ENCODE results near the gene STRAP.

DNA sequence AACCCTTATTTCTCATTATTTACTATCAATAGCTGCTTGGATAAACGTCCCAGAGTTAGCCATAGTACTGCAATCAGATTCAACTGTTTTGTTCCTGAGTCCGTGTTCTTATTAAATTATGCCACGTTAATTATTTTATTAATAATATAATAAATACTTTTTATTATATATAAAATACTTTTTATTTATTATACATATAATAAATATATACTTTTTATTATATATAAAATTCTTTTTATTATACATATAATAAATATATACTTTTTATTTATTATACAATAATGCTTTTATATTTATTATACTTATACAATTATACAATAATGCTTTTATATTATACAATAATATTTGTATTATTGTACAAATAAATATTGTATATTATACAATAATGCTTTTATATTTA is 11.1 kb downstream of the STRAP start:
- TF ChIP-seq, protein P1, sequence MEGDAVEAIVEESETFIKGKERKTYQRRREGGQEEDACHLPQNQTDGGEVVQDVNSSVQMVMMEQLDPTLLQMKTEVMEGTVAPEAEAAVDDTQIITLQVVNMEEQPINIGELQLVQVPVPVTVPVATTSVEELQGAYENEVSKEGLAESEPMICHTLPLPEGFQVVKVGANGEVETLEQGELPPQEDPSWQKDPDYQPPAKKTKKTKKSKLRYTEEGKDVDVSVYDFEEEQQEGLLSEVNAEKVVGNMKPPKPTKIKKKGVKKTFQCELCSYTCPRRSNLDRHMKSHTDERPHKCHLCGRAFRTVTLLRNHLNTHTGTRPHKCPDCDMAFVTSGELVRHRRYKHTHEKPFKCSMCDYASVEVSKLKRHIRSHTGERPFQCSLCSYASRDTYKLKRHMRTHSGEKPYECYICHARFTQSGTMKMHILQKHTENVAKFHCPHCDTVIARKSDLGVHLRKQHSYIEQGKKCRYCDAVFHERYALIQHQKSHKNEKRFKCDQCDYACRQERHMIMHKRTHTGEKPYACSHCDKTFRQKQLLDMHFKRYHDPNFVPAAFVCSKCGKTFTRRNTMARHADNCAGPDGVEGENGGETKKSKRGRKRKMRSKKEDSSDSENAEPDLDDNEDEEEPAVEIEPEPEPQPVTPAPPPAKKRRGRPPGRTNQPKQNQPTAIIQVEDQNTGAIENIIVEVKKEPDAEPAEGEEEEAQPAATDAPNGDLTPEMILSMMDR (IDR thresholded peaks at IDR 0.05; ENCODE audit: low read depth, low read length, missing input control): no peak
- TF ChIP-seq GABPA (IDR thresholded peaks at IDR 0.05 in 1 of 2, conservative IDR thresholded peaks at IDR 0.05 in 1 of 2): no peak
- TF ChIP-seq ATF3 (IDR thresholded peaks at IDR 0.05): no peak
- TF ChIP-seq, protein P2, sequence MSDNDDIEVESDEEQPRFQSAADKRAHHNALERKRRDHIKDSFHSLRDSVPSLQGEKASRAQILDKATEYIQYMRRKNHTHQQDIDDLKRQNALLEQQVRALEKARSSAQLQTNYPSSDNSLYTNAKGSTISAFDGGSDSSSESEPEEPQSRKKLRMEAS (IDR thresholded peaks at IDR 0.05): no peak
- TF ChIP-seq, protein P3, sequence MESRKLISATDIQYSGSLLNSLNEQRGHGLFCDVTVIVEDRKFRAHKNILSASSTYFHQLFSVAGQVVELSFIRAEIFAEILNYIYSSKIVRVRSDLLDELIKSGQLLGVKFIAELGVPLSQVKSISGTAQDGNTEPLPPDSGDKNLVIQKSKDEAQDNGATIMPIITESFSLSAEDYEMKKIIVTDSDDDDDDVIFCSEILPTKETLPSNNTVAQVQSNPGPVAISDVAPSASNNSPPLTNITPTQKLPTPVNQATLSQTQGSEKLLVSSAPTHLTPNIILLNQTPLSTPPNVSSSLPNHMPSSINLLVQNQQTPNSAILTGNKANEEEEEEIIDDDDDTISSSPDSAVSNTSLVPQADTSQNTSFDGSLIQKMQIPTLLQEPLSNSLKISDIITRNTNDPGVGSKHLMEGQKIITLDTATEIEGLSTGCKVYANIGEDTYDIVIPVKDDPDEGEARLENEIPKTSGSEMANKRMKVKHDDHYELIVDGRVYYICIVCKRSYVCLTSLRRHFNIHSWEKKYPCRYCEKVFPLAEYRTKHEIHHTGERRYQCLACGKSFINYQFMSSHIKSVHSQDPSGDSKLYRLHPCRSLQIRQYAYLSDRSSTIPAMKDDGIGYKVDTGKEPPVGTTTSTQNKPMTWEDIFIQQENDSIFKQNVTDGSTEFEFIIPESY (IDR thresholded peaks at IDR 0.05): no peak
- TF ChIP-seq YY1 (IDR thresholded peaks at IDR 0.05): no peak
- no peak for TF ChIP-seq RAD21 (IDR thresholded peaks at IDR 0.05)
- TF ChIP-seq TAF1 (conservative IDR thresholded peaks at IDR 0.05): no peak
- TF ChIP-seq JUND (IDR thresholded peaks at IDR 0.05): no peak
- TF ChIP-seq, protein P4, sequence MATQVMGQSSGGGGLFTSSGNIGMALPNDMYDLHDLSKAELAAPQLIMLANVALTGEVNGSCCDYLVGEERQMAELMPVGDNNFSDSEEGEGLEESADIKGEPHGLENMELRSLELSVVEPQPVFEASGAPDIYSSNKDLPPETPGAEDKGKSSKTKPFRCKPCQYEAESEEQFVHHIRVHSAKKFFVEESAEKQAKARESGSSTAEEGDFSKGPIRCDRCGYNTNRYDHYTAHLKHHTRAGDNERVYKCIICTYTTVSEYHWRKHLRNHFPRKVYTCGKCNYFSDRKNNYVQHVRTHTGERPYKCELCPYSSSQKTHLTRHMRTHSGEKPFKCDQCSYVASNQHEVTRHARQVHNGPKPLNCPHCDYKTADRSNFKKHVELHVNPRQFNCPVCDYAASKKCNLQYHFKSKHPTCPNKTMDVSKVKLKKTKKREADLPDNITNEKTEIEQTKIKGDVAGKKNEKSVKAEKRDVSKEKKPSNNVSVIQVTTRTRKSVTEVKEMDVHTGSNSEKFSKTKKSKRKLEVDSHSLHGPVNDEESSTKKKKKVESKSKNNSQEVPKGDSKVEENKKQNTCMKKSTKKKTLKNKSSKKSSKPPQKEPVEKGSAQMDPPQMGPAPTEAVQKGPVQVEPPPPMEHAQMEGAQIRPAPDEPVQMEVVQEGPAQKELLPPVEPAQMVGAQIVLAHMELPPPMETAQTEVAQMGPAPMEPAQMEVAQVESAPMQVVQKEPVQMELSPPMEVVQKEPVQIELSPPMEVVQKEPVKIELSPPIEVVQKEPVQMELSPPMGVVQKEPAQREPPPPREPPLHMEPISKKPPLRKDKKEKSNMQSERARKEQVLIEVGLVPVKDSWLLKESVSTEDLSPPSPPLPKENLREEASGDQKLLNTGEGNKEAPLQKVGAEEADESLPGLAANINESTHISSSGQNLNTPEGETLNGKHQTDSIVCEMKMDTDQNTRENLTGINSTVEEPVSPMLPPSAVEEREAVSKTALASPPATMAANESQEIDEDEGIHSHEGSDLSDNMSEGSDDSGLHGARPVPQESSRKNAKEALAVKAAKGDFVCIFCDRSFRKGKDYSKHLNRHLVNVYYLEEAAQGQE (IDR thresholded peaks at IDR 0.05): no peak
- TF ChIP-seq SP1 (IDR thresholded peaks at IDR 0.05): no peak
- no peak for TF ChIP-seq NR2F2 (IDR thresholded peaks at IDR 0.05)
- TF ChIP-seq FOXA1 (IDR thresholded peaks at IDR 0.05): no peak

Measured in liver (tissue), 3 donors.